GM23338 (cell line): ENCODE data around the gene ZPBP. TPM values are rescaled to one million over a fixed set of nuclear protein-coding genes. Genes with fewer than 3 reads are reported as not detected.

Source experiments
- ATAC-seq: fragments of 200-7000 bp; cut with Tn5 transposase; 3 replicates; pipeline ENCODE4 v1.9.1; 2020
- DNase-seq: peaks from one replicate; pipeline ENCODE4 v3.0.0-alpha.2; 2015; ENCODE audit warnings: low spot score
- H2AFZ ChIP-seq: fragments of 200-600 bp; sonication (generic); 2 replicates; pipeline ENCODE4 v1.8.0; 2016; ENCODE audit warnings: antibody characterized with exemption, mild to moderate bottlenecking, moderate library complexity
- H3F3A ChIP-seq: fragments of 200-600 bp; sonication (generic); replicated peaks from 2 replicates; pipeline ENCODE4 v1.8.0; 2017; ENCODE audit warnings: antibody characterized with exemption, mixed run types, low read depth
- H3K27ac ChIP-seq: fragments of 200-600 bp; sonication (generic); 2 replicates; pipeline ENCODE4 v1.6.1; 2016; ENCODE audit warnings: low read depth
- H3K27me3 ChIP-seq: fragments of 200-600 bp; sonication (generic); 2 replicates; pipeline ENCODE4 v1.8.0; 2016; ENCODE audit warnings: mild to moderate bottlenecking, mixed run types, moderate library complexity; ENCODE audit not compliant: insufficient read depth
- H3K36me3 ChIP-seq: fragments of 200-600 bp; sonication (generic); 2 replicates; pipeline ENCODE4 v1.8.0; 2016; ENCODE audit warnings: mild to moderate bottlenecking; ENCODE audit not compliant: insufficient read depth
- H3K4me1 ChIP-seq: fragments of 200-600 bp; sonication (generic); 2 replicates; pipeline ENCODE4 v1.8.0; 2016; ENCODE audit warnings: mild to moderate bottlenecking, moderate library complexity; ENCODE audit not compliant: insufficient read depth
- H3K4me2 ChIP-seq: fragments of 200-600 bp; sonication (generic); 2 replicates; pipeline ENCODE4 v1.7.1; 2017; ENCODE audit warnings: mixed run types
- H3K4me3 ChIP-seq: fragments of 200-600 bp; sonication (generic); 2 replicates; pipeline ENCODE4 v1.6.1; 2016; ENCODE audit warnings: mixed run types
- H3K79me2 ChIP-seq: fragments of 200-600 bp; sonication (generic); replicated peaks from 2 replicates; pipeline ENCODE4 v1.8.0; 2017; ENCODE audit warnings: mild to moderate bottlenecking; ENCODE audit not compliant: insufficient read depth
- H3K9me2 ChIP-seq: fragments of 200-600 bp; sonication (generic); 2 replicates; pipeline ENCODE4 v1.8.0; 2017; ENCODE audit not compliant: insufficient read depth
- H4K20me1 ChIP-seq: fragments of 200-600 bp; sonication (generic); replicated peaks from 2 replicates; pipeline ENCODE4 v1.8.0; 2017; ENCODE audit warnings: mild to moderate bottlenecking; ENCODE audit not compliant: insufficient read depth
- H3K27ac Mint-ChIP-seq: 2 replicates; pipeline ENCODE4 v1.8.0; 2020; ENCODE audit warnings: inconsistent platforms, mild to moderate bottlenecking, moderate library complexity, mixed read lengths
- H3K27me3 Mint-ChIP-seq: 3 replicates; pipeline ENCODE4 v1.8.0; 2022; ENCODE audit warnings: low read depth, mild to moderate bottlenecking, moderate library complexity, mixed read lengths, inconsistent platforms; ENCODE audit not compliant: insufficient read depth, poor library complexity
- H3K36me3 Mint-ChIP-seq: 3 replicates; pipeline ENCODE4 v1.8.0; 2021; ENCODE audit warnings: low read depth, mild to moderate bottlenecking, inconsistent platforms, moderate library complexity, mixed read lengths
- H3K4me1 Mint-ChIP-seq: 3 replicates; pipeline ENCODE4 v1.8.0; 2020; ENCODE audit warnings: mild to moderate bottlenecking, inconsistent platforms, mixed read lengths
- H3K4me3 Mint-ChIP-seq: 3 replicates; pipeline ENCODE4 v1.8.0; 2021; ENCODE audit warnings: moderate library complexity, mild to moderate bottlenecking, inconsistent platforms, mixed read lengths
- H3K9me3 Mint-ChIP-seq: 3 replicates; pipeline ENCODE4 v1.8.0; 2020; ENCODE audit warnings: moderate library complexity, mild to moderate bottlenecking, inconsistent platforms, mixed read lengths
- CREB1 ChIP-seq: fragments of 250-450 bp; sonication (Bioruptor Pico); IDR thresholded peaks from 2 replicates; pipeline ENCODE4 v1.5.0; 2020; ENCODE audit warnings: low read depth, mild to moderate bottlenecking, moderate library complexity
- CTCF ChIP-seq, 2 experiments: fragments of 200-600 bp in 1 of 2; sonication (generic) in 1 of 2; conservative IDR thresholded peaks; 2 replicates each; pipeline versions ENCODE4 v1.5.1 to v1.6.1; 2016 to 2017; ENCODE audit warnings: antibody characterized with exemption in 2 of 2, low read depth in 2 of 2, mild to moderate bottlenecking in 2 of 2, moderate library complexity in 1 of 2
- ETS1 ChIP-seq: IDR thresholded peaks from 2 replicates; pipeline ENCODE4 v1.6.1; 2016; ENCODE audit warnings: antibody characterized with exemption
- EZH2phosphoT487 ChIP-seq: fragments of 200-600 bp; sonication (generic); IDR thresholded peaks from one replicate; pipeline ENCODE4 v1.8.1; 2018; ENCODE audit warnings: antibody characterized with exemption; ENCODE audit not compliant: unreplicated experiment
- JUNB ChIP-seq: IDR thresholded peaks from one replicate; pipeline ENCODE4 v1.6.1; 2016; ENCODE audit warnings: antibody characterized with exemption; ENCODE audit not compliant: unreplicated experiment
- NANOG ChIP-seq: IDR thresholded peaks from 2 replicates; pipeline ENCODE4 v1.6.1; 2016; ENCODE audit warnings: antibody characterized with exemption, borderline replicate concordance
- STAT1 ChIP-seq: IDR thresholded peaks from one replicate; pipeline ENCODE4 v1.6.1; 2016; ENCODE audit warnings: antibody characterized with exemption; ENCODE audit not compliant: unreplicated experiment
- ZNF114 ChIP-seq: fragments of 250-450 bp; sonication (Bioruptor Pico); IDR thresholded peaks from 2 replicates; pipeline ENCODE4 v1.5.0; 2020; ENCODE audit warnings: mild to moderate bottlenecking, moderate library complexity
- polyA plus RNA-seq: library from polyadenylated mRNA; unstranded; fragments of >200 nt; fragmentation: Nextera tagmentation; extraction: Ambion mirVana; gene quantifications from 2 replicates; pipeline ENCODE4 v1.2.1, GENCODE V29; 2016
- total RNA-seq: library from RNA; depleted of rRNA; stranded (reverse); fragments of >200 nt; shearing (Covaris generic); gene quantifications from 2 replicates; pipeline ENCODE4 v1.2.3, GENCODE V29; 2014
- TF ChIP-seq, protein P1 (sequence below): IDR thresholded peaks from one replicate; pipeline ENCODE4 v1.6.1; 2018; ENCODE audit warnings: antibody characterized with exemption; ENCODE audit not compliant: unreplicated experiment

Gene ZPBP
- total and polyA plus RNA-seq, 2 experiments from 2014 or later: not detected

- no peaks in the 10 kb centered on the region for H3K4me1 ChIP-seq
- H4K20me1 ChIP-seq: no peaks in the 10 kb centered on the region
- Mint-ChIP-seq H3K27ac (no peak overlapping the region), H3K9me3 (peaks cover 5% of the 10 kb centered on the region; the same call in 1 of the 3 replicates), H3K4me3 (no peak overlapping the region), H3K27me3 (no peaks in the 10 kb centered on the region), H3K4me1 (0 out of 3 replicates have a peak, but pooled peaks cover 2% of the 10 kb centered on the region), H3K36me3 (no peaks in the 10 kb centered on the region; the same call in 2 of the 3 replicates)
- H3K36me3 ChIP-seq: no peaks in the 10 kb centered on the region
- H3K9me2 ChIP-seq: no peaks in the 10 kb centered on the region
- H2AFZ ChIP-seq: no peak overlapping the region; the same call in 1 of the 2 replicates
- H3K27ac ChIP-seq: no peak overlapping the region
- TF ChIP-seq, protein P1, sequence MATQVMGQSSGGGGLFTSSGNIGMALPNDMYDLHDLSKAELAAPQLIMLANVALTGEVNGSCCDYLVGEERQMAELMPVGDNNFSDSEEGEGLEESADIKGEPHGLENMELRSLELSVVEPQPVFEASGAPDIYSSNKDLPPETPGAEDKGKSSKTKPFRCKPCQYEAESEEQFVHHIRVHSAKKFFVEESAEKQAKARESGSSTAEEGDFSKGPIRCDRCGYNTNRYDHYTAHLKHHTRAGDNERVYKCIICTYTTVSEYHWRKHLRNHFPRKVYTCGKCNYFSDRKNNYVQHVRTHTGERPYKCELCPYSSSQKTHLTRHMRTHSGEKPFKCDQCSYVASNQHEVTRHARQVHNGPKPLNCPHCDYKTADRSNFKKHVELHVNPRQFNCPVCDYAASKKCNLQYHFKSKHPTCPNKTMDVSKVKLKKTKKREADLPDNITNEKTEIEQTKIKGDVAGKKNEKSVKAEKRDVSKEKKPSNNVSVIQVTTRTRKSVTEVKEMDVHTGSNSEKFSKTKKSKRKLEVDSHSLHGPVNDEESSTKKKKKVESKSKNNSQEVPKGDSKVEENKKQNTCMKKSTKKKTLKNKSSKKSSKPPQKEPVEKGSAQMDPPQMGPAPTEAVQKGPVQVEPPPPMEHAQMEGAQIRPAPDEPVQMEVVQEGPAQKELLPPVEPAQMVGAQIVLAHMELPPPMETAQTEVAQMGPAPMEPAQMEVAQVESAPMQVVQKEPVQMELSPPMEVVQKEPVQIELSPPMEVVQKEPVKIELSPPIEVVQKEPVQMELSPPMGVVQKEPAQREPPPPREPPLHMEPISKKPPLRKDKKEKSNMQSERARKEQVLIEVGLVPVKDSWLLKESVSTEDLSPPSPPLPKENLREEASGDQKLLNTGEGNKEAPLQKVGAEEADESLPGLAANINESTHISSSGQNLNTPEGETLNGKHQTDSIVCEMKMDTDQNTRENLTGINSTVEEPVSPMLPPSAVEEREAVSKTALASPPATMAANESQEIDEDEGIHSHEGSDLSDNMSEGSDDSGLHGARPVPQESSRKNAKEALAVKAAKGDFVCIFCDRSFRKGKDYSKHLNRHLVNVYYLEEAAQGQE: no peak
- TF ChIP-seq EZH2phosphoT487 (no peak), CREB1 (CRISPR knock-in tag) (no peak), CTCF (conservative IDR thresholded peaks at IDR 0.05; ENCODE audit: low read depth in 2 of 2) (no peak), ZNF114 (no peak), ETS1 (no peak)
- ATAC-seq (no peak), DNase-seq (no peak)
- H3K4me2 ChIP-seq: no peak overlapping the region
- H3K4me3 ChIP-seq: no peak overlapping the region
- H3K79me2 ChIP-seq: no peaks in the 10 kb centered on the region
- H3F3A ChIP-seq: no peaks in the 10 kb centered on the region
- H3K27me3 ChIP-seq: no peaks in the 10 kb centered on the region
Measured at GRCh38 chr7:50022451-50022850, 70.6 kb downstream of the ZPBP start.

DNA sequence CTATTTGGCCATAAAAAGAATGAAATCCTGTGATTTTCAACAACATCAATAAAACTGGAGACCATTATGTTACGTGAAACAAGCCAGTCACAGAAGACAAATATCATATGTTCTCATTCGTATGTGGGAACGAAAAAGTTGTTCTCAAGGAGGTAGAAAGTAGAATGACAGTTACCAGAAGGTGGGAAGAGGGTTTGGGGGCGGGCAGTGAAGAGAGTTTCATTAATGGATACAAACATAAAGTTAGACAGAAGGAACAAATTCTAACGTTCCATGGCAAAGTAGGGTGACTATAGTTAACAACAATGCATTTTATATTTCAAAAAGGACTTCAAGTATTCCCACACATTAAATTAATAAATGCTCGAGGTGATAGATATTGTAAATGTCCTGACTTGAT, 97.4 kb downstream of the ZPBP start:
- no peak overlapping the region for H3K27ac Mint-ChIP-seq
- Histone ChIP-seq H3K27ac (no peak overlapping the region), H3K9me2 (peaks cover 15% of the 10 kb centered on the region; the same call in 1 of the 2 replicates), H3K27me3 (no peaks in the 10 kb centered on the region), H3F3A (no peaks in the 10 kb centered on the region), H3K4me2 (no peak overlapping the region), H3K79me2 (no peaks in the 10 kb centered on the region), H4K20me1 (no peaks in the 10 kb centered on the region), H3K4me3 (no peak overlapping the region), H2AFZ (no peak overlapping the region), H3K4me1 (no peaks in the 10 kb centered on the region), H3K36me3 (peaks cover 4% of the 10 kb centered on the region; the same call in 1 of the 2 replicates)
- H3K27me3 Mint-ChIP-seq: no peaks in the 10 kb centered on the region
- ATAC-seq: no peak
- H3K4me1 Mint-ChIP-seq: no peaks in the 10 kb centered on the region
- no peak overlapping the region for H3K4me3 Mint-ChIP-seq
- peaks cover 4% of the 10 kb centered on the region; the same call in 2 of the 3 replicates for H3K9me3 Mint-ChIP-seq
- no peak for TF ChIP-seq NANOG
- no peak for TF ChIP-seq STAT1
- TF ChIP-seq CREB1 (CRISPR knock-in tag): no peak
- TF ChIP-seq JUNB: no peak
- no peak for TF ChIP-seq EZH2phosphoT487
- no peak for TF ChIP-seq ZNF114
- TF ChIP-seq, protein P1: no peak
- peaks cover 2% of the 10 kb centered on the region; the same call in 1 of the 3 replicates for H3K36me3 Mint-ChIP-seq
- DNase-seq: no peak
